CD4-positive, alpha-beta T cell treated with Interleukin-12 subunit alpha and Interleukin-12 subunit beta, for 1 hour (primary cell): Measurements from ENCODE around the gene UBE2C.

Experiments
- DNase-seq: peaks from one replicate; pipeline ENCODE4 v3.0.0-alpha.2; 2020

The UBE2C gene

DNA sequence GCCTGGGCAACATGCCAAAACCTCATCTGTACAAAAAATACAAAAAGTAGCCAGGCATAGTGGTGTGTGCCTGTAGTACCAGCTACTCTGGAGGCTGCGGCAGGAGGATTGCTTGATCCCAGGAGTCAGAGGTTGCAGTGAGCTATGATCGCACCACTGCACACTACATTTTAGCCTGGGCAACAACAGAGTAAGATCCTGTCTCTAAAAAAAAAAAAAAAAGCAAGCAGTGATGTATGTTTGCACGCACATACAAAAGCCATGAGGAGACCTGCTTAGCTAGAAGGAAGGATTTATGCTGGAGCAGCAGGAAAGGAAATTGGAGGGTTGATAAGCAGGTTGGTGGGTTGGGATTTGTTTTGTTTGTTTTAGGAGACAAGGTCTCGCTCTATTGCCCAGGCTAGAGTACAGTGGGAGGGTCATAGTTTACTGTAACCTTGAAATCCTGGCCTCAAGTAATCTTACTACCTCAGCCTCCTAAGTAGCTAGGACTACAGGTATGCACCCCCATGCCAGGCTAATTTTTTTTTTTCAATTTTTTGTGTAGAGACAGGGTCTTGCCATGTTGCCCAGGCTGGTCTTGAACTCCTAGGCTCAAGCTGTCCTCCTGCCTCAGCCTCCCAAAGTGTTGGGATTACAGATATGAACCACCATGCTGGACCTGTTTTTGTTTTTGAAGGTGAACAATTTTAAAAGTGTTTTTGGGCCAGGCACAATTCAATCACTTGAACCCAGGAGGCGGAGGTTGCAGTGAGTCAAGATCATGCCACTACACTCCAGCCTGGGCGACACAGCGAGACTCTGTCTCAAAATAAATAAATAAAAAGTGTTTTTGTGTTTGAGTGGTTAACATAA is 49.0 kb downstream of the UBE2C start:
- no peak for DNase-seq

DNA sequence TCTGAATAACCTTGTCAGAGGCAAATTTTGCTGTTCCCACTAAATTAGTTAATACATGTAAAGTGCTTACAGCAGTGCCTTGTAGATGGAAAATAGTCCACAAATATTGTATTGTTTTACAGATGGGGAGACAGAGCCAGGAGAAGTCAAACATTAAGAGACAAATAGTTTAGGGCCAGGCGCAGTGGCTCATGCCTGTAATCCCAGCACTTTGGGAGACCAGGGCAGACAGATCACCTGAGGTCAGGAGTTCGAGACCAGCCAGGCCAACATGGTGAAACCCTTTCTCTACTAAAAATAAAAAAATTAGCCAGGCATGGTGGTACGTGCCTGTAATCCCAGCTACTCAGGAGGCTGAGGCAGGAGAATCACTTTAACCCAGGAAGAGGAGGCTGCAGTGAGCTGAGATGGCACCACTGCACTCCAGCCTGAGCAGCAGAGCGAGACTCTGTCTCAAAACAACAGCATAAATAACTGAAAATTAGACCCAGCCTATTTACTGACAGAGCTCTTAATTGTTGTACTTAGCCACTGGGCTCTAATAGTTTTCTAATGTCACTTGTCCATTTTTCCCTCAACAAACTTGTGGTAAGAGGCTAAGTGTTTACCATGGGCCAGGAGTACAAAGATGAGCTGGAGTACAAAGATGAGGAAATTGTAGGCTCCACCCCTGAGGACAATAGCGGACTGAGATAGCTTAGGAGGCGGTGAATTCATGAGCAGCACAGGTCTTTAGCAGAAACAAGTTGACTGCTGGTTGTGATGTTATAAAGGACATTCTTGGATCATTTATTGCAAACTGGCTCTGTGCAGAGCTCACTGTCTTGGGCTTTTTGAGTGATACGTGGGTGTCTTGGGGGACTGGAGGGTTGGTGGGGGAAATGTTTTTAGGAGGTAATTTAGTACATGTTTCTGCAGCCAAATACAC is 51.4 kb downstream of the UBE2C start:
- DNase-seq, result no peak

DNA sequence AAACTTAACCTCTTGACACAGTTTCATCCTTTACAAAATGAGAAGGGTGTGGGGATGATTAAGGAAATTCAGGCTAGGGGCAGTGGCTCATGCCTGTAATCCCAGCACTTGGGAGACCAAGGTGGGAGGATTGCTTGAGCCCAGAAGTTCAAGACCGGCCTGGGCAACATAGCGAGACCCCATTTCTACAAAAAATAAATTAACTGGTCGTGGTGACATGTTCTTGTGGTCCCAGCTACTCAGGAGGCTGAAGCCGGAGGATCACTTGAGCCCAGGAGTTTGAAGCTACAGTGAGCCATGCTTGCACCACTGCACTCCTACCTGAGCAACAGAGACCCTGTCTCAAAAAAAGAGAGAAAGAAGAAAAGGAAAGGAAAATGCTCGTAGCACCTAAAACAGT is 54.0 kb downstream of the UBE2C start:
- DNase-seq, result no peak
